ENCODE results near the gene BIRC2. TPM values are rescaled to one million over a fixed set of nuclear protein-coding genes. Genes with fewer than 3 reads are reported as not detected.

Gene BIRC2
- total and polyA plus RNA-seq, 2 donors (not counting 1 experiment from before 2014, with no cell fraction given): 45.4 to 59.6 TPM

GRCh38 chr11:102312667-102313066, 34.3 kb upstream of the BIRC2 start:
- peak in 1 of 2 donors; percentile 64 for DNase-seq (ENCODE audit: low read depth in 2 of 2)
- no peaks in the 10 kb centered on the region for H3K27me3 ChIP-seq (ENCODE audit: control insufficient read depth, insufficient read depth, low read length)
- H3K79me2 ChIP-seq (ENCODE audit: control insufficient read depth, insufficient read depth, low read length): no peaks in the 10 kb centered on the region
- peak overlapping the region; percentile 18 to 36 (median 25) for H3K4me3 ChIP-seq (replicated peaks in 1 of 4; ENCODE audit: control extremely low read depth in 1 of 4, insufficient read depth in 1 of 4, low read depth in 3 of 4, low read length in 4 of 4)
- H3K4me1 ChIP-seq (ENCODE audit: control insufficient read depth, extremely low read depth, insufficient read depth, low read length): no peaks in the 10 kb centered on the region
- H3K36me3 ChIP-seq (ENCODE audit: control insufficient read depth, insufficient read depth, low read length): no peaks in the 10 kb centered on the region
- H3K9ac ChIP-seq (ENCODE audit: insufficient read depth, low read length): no peak overlapping the region
- H4K20me1 ChIP-seq (ENCODE audit: control insufficient read depth, extremely low read depth, insufficient read depth, low read length): no peaks in the 10 kb centered on the region
- no peak for TF ChIP-seq EZH2 (IDR thresholded peaks at IDR 0.05; ENCODE audit: low read length, missing control alignments)
- no peak for TF ChIP-seq CTCF (conservative IDR thresholded peaks at IDR 0.05 in 1 of 2, IDR thresholded peaks at IDR 0.05 in 1 of 2; ENCODE audit: low read depth in 1 of 2, low read length in 2 of 2)
- no peaks in the 10 kb centered on the region for H3K9me3 ChIP-seq (ENCODE audit: control insufficient read depth, insufficient read depth, low read depth, low read length)
- H2AFZ ChIP-seq (ENCODE audit: low read length): peak overlapping the region; percentile 84
- H3K27ac ChIP-seq (ENCODE audit: insufficient read depth, low read length): peak overlapping the region; percentile 68
- peak overlapping the region; percentile 68 for H3K4me2 ChIP-seq (ENCODE audit: extremely low read depth, insufficient read depth, low read length)

- Histone ChIP-seq H3K36me3 (ENCODE audit: control insufficient read depth, insufficient read depth, low read length) (no peaks in the 10 kb centered on the region), H3K9ac (ENCODE audit: insufficient read depth, low read length) (no peak overlapping the region), H3K9me3 (ENCODE audit: control insufficient read depth, insufficient read depth, low read depth, low read length) (no peaks in the 10 kb centered on the region), H3K27ac (ENCODE audit: insufficient read depth, low read length) (peak overlapping the region; percentile 68), H2AFZ (ENCODE audit: low read length) (peak overlapping the region; percentile 84), H3K27me3 (ENCODE audit: control insufficient read depth, insufficient read depth, low read length) (no peaks in the 10 kb centered on the region), H3K4me1 (ENCODE audit: control insufficient read depth, extremely low read depth, insufficient read depth, low read length) (no peaks in the 10 kb centered on the region), H3K4me3 (replicated peaks in 1 of 4; ENCODE audit: control extremely low read depth in 1 of 4, insufficient read depth in 1 of 4, low read depth in 3 of 4, low read length in 4 of 4) (peak overlapping the region; percentile 18 to 36 (median 25)), H3K4me2 (ENCODE audit: extremely low read depth, insufficient read depth, low read length) (peak overlapping the region; percentile 68), H3K79me2 (ENCODE audit: control insufficient read depth, insufficient read depth, low read length) (no peaks in the 10 kb centered on the region), H4K20me1 (ENCODE audit: control insufficient read depth, extremely low read depth, insufficient read depth, low read length) (no peaks in the 10 kb centered on the region)
- DNase-seq (ENCODE audit: low read depth in 2 of 2): peak; percentile 22 to 40
- no peak for TF ChIP-seq EZH2 (IDR thresholded peaks at IDR 0.05; ENCODE audit: low read length, missing control alignments)
- no peak for TF ChIP-seq CTCF (conservative IDR thresholded peaks at IDR 0.05 in 1 of 2, IDR thresholded peaks at IDR 0.05 in 1 of 2; ENCODE audit: low read depth in 1 of 2, low read length in 2 of 2)
Measured at GRCh38 chr11:102313238-102313940, 33.6 kb upstream of the BIRC2 start.

GRCh38 chr11:102314784-102315183, 32.2 kb upstream of the BIRC2 start:
- no peaks in the 10 kb centered on the region for H4K20me1 ChIP-seq (ENCODE audit: control insufficient read depth, extremely low read depth, insufficient read depth, low read length)
- no peaks in the 10 kb centered on the region for H3K4me1 ChIP-seq (ENCODE audit: control insufficient read depth, extremely low read depth, insufficient read depth, low read length)
- no peak overlapping the region for H3K27ac ChIP-seq (ENCODE audit: insufficient read depth, low read length)
- H2AFZ ChIP-seq (ENCODE audit: low read length): no peak overlapping the region
- no peak for DNase-seq (ENCODE audit: low read depth in 2 of 2)
- H3K4me3 ChIP-seq (replicated peaks in 1 of 4; ENCODE audit: control extremely low read depth in 1 of 4, insufficient read depth in 1 of 4, low read depth in 3 of 4, low read length in 4 of 4): no peak overlapping the region
- no peak overlapping the region for H3K4me2 ChIP-seq (ENCODE audit: extremely low read depth, insufficient read depth, low read length)
- H3K9me3 ChIP-seq (ENCODE audit: control insufficient read depth, insufficient read depth, low read depth, low read length): no peaks in the 10 kb centered on the region
- no peaks in the 10 kb centered on the region for H3K27me3 ChIP-seq (ENCODE audit: control insufficient read depth, insufficient read depth, low read length)
- no peak overlapping the region for H3K9ac ChIP-seq (ENCODE audit: insufficient read depth, low read length)
- no peaks in the 10 kb centered on the region for H3K36me3 ChIP-seq (ENCODE audit: control insufficient read depth, insufficient read depth, low read length)
- no peaks in the 10 kb centered on the region for H3K79me2 ChIP-seq (ENCODE audit: control insufficient read depth, insufficient read depth, low read length)
- TF ChIP-seq CTCF (conservative IDR thresholded peaks at IDR 0.05 in 1 of 2, IDR thresholded peaks at IDR 0.05 in 1 of 2; ENCODE audit: low read depth in 1 of 2, low read length in 2 of 2) (no peak), EZH2 (IDR thresholded peaks at IDR 0.05; ENCODE audit: low read length, missing control alignments) (no peak)
